NCI-H1105 treated with DMSO at 0.1 percent for 48 hours (cell line): ENCODE data around the gene FRYL.
"Not testable (repeated sequence)": the region's sequence is repeated elsewhere in the genome, so short reads cannot be mapped to it uniquely, and the experiment has no call there.

Experiments
- DNase-seq: peaks from one replicate; lab custom pipeline; 2025; lab: John Stamatoyannopoulos, UW

FRYL gene

GRCh38 chr4:48746608-48747362 lies 33.3 kb downstream of the FRYL start:
- no peak for DNase-seq

DNA sequence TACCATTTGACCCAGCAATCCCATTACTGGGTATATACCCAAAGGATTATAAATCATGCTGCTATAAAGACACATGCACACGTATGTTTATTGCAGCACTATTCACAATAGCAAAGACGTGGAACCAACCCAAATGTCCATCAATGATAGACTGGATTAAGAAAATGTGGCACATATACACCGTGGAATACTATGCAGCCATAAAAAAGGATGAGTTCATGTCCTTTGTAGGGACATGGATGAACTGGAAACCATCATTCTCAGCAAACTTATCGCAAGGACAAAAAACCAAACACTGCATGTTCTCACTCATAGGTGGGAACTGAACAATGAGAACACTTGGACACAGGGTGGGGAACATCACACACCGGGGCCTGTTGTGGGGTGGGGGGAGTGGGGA lies 34.9 kb downstream of the FRYL start:
- DNase-seq, result not testable (repeated sequence)

- DNase-seq, result no peak
Measured at GRCh38 chr4:48742412-48742811, 37.7 kb downstream of the FRYL start.

GRCh38 chr4:48739560-48740019 lies 40.5 kb downstream of the FRYL start:
- DNase-seq, result no peak

GRCh38 chr4:48738856-48739255 lies 41.2 kb downstream of the FRYL start:
- no peak for DNase-seq

DNA sequence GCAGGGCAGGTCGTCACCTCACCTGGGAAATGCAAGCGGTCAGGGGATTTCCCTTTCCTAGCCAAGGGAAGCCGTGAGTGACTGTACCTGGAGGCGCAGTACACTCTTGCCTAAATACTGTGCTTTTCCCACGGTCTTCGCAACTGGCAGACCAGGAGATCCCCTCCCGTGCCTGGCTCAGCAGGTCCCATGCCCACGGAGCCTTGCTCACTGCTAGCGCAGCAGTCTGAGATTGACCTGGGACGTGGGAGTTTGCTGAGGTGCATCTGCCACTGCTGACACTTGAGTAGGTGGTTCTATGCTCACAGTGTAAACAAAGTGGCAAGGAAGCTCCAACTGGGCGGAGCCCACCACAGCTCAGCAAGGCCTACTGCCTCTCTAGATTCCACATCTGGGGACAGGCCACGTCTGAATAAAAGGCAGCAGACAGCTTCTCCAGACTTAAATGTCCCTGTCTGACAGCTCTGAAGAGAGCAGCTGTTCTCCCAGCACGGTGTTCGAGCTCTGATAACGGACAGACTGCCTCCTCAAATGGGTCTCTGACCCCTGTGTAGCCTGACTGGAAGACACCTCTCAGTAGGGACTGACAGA lies 51.1 kb downstream of the FRYL start:
- DNase-seq, result not testable (repeated sequence)

GRCh38 chr4:48727666-48728459 lies 52.2 kb downstream of the FRYL start:
- DNase-seq, result no peak

GRCh38 chr4:48725414-48725813 lies 54.7 kb downstream of the FRYL start:
- DNase-seq, result no peak

- DNase-seq, result no peak
Measured at GRCh38 chr4:48722509-48723446, 57.3 kb downstream of the FRYL start.

GRCh38 chr4:48720459-48720858 lies 59.6 kb downstream of the FRYL start:
- DNase-seq, result no peak

DNA sequence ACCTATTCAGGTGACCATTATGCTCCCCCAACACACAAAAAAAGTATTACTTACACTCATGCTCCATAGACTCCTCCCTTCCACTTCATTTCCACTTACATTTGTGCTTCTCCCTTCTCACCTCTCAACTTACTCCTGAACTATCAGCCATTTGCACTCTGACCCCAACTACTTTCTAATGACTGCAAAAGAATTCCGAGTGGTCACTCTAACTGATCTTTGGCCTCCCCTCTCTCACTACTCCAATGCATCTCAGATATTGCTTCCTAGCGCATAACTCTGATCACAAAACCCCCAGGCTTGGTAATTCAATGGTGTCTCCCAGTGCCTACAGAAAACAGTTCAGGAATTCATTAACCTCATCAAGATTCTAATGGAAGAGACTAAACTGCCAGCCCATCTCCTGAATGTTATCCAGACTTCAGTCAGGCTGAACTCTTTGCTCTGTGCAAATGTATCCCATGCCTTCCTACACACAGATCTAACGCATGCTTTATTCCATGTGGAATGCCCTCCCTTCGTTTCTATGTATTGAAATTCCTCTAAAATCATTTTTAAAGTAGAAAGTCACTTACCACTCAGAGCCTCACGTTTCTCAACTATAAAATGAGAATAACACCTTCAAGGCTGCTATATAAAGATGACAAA lies 61.1 kb downstream of the FRYL start:
- DNase-seq, result no peak

DNA sequence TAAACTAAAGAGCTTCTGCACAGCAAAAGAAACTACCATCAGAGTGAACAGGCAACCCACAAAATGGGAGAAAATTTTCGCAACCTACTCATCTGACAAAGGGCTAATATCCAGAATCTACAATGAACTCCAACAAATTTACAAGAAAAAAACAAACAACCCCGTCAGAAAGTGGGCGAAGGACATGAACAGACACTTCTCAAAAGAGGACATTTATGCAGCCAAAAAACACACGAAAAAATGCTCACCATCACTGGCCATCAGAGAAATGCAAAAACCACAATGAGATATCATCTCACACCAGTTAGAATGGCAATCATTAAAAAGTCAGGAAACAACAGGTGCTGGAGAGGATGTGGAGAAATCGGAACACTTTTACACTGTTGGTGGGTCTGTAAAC lies 63.8 kb downstream of the FRYL start:
- DNase-seq, result not testable (repeated sequence)

- DNase-seq, result no peak
Measured at GRCh38 chr4:48710446-48711209, 69.5 kb downstream of the FRYL start.

DNA sequence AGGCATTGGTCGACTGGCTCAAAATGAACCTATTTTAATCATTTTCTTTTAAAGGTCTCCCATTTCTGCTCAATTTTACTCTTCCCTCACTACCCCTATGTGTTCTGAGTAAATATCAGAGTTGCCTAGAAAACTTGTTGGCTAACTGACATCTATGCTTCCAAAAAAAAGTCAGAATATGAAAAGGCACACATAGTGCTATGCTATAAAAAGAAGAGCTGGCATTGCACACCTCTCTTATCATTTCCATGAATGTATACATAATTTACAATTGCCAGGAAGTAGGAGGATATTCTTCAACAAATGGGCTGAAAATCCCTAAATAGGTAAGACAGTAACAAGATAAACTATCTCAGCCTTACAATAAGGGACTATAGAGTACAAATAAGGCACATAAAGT lies 70.2 kb downstream of the FRYL start:
- DNase-seq, result no peak

- no peak for DNase-seq
Measured at GRCh38 chr4:48708610-48709009, 71.5 kb downstream of the FRYL start.

DNA sequence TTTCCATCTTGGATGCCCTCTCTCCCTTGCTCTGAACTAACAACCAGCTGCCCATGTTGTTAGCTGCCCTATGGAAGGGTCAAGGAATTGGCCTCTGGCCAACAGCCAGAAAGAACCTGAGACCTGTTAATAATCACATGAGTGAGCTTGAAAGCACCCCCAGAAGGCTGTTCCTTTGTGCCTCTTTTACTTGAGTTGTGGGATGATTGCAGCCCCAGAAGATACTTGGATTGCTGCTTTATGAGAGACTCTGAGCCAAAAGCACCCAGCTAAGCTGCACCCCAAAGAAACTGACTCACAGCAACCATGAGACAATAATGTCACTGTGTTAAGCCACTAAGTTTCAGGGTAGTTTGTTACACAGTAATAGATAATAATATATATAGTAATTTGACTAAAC lies 73.3 kb downstream of the FRYL start:
- no peak for DNase-seq

DNA sequence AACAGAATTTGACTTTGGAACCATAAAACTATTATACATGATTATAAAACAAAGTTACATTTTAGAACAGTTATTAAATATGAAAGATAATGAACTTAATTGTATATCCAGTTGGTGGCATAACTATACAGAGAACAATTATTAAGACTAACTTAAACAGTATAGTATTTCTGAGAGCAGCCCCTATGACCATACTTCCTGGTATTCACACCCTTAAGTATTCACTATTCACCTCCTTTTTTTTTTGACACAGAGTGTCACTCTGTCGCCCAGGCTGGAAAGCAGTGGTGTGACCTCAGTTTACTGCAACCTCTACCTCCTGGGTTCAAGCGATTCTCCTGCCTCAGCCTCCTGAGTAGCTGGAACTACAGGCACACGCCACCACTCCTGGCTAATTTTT lies 74.5 kb downstream of the FRYL start:
- DNase-seq, result no peak

DNA sequence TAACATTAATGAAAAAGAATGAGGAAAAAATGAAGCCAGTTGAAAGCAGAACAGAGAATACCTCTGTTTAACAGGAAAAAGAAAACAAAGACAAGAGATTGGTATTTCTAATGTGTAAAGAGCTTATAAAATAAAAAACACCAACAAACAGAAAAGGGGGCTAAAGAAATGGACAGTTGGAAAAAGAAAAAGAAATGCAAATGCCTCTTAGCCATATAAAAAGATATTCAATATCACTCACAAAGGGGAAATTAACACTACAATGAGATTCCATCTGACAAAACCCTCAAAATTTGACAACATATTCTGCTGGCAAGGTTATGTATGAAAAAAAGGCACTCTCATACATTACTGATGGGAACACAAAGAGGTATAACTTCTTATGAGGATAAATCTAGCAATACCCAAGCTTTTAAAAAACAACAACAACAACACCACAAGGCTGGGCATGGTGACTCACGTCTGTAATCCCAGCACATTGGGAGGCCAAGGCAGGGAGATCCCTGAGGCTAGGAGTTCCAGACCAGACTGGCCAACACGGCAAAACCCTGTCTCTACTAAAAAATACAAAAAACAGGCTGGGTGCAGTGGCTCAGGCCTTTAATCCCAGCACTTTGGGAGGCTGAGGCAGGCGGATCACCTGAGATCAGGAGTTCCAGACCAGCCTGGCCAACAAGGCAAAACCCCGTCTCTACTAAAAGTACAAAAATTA lies 75.8 kb downstream of the FRYL start:
- DNase-seq, result no peak

DNA sequence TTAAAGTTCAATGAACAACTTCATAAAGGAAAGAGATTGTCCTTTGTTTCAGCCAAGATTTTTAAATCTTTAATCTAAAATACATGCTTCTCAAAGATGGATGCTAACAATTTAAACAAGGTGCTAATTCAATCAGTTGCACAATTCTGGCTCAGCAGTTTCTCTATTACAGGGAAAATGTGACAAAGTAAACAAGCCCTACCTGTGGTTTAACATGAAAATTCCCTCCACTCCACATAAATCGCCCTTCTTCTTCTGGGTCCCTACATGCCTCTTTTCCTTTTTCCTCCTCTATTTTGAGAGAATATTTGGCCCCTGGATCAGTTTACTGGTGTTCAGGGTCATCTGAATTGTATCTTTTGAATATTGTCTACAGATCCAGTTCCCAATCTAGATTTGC lies 80.6 kb downstream of the FRYL start:
- no peak for DNase-seq
